Measurements from ENCODE around the gene ARFRP1. TPM values are rescaled to one million over a fixed set of nuclear protein-coding genes. Genes with fewer than 3 reads are reported as not detected.

ARFRP1 gene
- total and polyA plus RNA-seq, 2 experiments from 2014 or later = 16.7 to 24.6 TPM

- no peak overlapping the region for H3K4me3 Mint-ChIP-seq
- no peak overlapping the region; the same call in 1 of the 2 replicates for H3K27ac Mint-ChIP-seq
- ATAC-seq = no peak
Observed at GRCh38 chr20:63679799-63680305, 27.9 kb downstream of the ARFRP1 start.

More at GRCh38 chr20:63679799-63680305, 27.9 kb downstream of the ARFRP1 start:
- H3K79me2 ChIP-seq (replicated peaks; ENCODE audit: insufficient read depth) = no peaks in the 10 kb centered on the region
- no peaks in the 10 kb centered on the region for H3K36me3 ChIP-seq (ENCODE audit: insufficient read depth)
- H3K27me3 ChIP-seq (ENCODE audit: insufficient read depth) = no peaks in the 10 kb centered on the region
- no peak overlapping the region for H2AFZ ChIP-seq
- no peak overlapping the region for H3K4me3 ChIP-seq
- Mint-ChIP-seq H3K4me1 (no peaks in the 10 kb centered on the region), H3K36me3 (ENCODE audit: low read depth) (peaks cover 20% of the 10 kb centered on the region), H3K27me3 (ENCODE audit: insufficient read depth, low read depth, poor library complexity) (peaks cover 8% of the 10 kb centered on the region), H3K9me3 (no peaks in the 10 kb centered on the region)
- H3K27ac ChIP-seq (ENCODE audit: low read depth) = no peak overlapping the region
- H3K9me2 ChIP-seq (ENCODE audit: insufficient read depth) = no peaks in the 10 kb centered on the region
- H3K4me1 ChIP-seq (ENCODE audit: insufficient read depth) = no peaks in the 10 kb centered on the region
- DNase-seq (ENCODE audit: low spot score) = no peak
- no peaks in the 10 kb centered on the region for H3F3A ChIP-seq (replicated peaks; ENCODE audit: low read depth)
- H4K20me1 ChIP-seq (replicated peaks; ENCODE audit: insufficient read depth) = no peaks in the 10 kb centered on the region
- no peak overlapping the region for H3K4me2 ChIP-seq
- TF ChIP-seq CREB1 (CRISPR knock-in tag; IDR thresholded peaks at IDR 0.05; ENCODE audit: low read depth) = no peak
- TF ChIP-seq ZNF331 (CRISPR knock-in tag; IDR thresholded peaks at IDR 0.05; ENCODE audit: low read depth) = no peak
- no peak for TF ChIP-seq JUNB (IDR thresholded peaks at IDR 0.05; ENCODE audit: unreplicated experiment)
- no peak for TF ChIP-seq REST (IDR thresholded peaks at IDR 0.05; ENCODE audit: unreplicated experiment)
- no peak for TF ChIP-seq EZH2phosphoT487 (IDR thresholded peaks at IDR 0.05; ENCODE audit: unreplicated experiment)
- no peak for TF ChIP-seq ZNF462 (CRISPR knock-in tag; IDR thresholded peaks at IDR 0.05)
- TF ChIP-seq NANOG (IDR thresholded peaks at IDR 0.05; ENCODE audit: borderline replicate concordance) = no peak
- TF ChIP-seq CTCF (conservative IDR thresholded peaks at IDR 0.05; ENCODE audit: low read depth in 2 of 2) = no peak
- TF ChIP-seq EZH2 (IDR thresholded peaks at IDR 0.05; ENCODE audit: low read depth, unreplicated experiment) = no peak
- TF ChIP-seq ETS1 (IDR thresholded peaks at IDR 0.05) = no peak
- no peak for TF ChIP-seq STAT1 (IDR thresholded peaks at IDR 0.05; ENCODE audit: unreplicated experiment)
- no peak for TF ChIP-seq POLR2AphosphoS5 (IDR thresholded peaks at IDR 0.05; ENCODE audit: low read depth)
- no peak for TF ChIP-seq ZNF114 (CRISPR knock-in tag; IDR thresholded peaks at IDR 0.05)
